NCI-H1092 (cell line): ENCODE results near the gene MYO1D.
"Not testable (repeated sequence)": the region's sequence is repeated elsewhere in the genome, so short reads cannot be mapped to it uniquely, and the experiment has no call there.

Experiments used
- DNase-seq: peaks from one replicate; lab custom pipeline; 2025; lab: John Stamatoyannopoulos, UW

Gene MYO1D

DNA sequence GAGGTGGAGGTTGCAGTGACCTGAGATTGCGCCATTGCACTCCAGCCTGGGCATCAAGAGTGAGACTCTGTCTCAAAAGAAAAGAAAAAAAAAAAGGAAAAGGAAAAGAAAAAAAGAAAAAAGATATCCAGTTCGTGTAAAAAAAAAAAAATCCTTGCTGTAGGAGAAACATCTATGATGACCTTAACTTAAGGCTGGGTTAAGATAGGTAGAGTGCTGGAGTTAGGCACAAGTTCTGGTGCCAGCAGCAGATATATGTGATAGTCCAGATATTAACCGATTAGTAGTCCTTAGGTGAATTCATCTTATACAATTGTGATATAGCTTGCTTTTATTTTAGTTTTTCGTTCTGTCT lies 415.4 kb downstream of the MYO1D start:
- DNase-seq = no peak

DNA sequence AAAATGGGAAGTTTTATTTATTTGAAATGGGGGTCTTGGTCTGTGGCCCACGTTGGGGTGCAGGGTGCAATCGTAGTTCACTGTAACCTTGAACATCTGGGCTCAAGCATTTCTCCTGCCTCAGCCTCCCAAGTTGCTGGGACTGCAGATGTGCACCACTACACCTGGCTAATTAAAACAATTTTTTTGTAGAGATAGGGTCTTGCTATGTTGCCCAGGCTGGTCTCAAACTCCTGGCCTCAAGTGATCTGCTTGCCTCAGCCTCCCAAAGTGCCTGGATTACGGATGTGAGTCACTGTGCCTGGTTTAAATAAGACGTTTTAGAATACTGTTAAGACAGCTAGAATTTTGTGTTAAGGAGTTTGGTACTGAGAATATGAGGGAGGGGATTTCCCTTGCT lies 416.9 kb downstream of the MYO1D start:
- DNase-seq = no peak

DNA sequence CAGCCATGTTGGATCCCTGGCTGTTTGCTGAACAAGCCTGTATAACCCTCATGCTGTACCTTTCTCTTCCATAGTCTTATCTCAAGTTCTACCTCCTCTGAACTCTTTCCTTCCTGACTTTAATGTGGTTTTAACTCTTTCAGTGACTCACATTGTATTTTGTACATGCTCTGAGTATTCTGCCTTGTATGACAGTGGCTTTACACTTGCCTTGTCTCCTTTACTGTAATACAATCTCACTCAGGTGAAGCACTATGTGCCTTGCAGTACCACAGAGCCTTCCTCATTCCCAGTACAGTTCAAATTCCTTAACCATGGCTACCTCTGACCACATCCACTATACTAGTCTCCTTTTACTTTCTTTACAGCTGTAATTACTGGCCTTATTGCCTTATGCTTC lies 418.6 kb downstream of the MYO1D start:
- no peak for DNase-seq

DNA sequence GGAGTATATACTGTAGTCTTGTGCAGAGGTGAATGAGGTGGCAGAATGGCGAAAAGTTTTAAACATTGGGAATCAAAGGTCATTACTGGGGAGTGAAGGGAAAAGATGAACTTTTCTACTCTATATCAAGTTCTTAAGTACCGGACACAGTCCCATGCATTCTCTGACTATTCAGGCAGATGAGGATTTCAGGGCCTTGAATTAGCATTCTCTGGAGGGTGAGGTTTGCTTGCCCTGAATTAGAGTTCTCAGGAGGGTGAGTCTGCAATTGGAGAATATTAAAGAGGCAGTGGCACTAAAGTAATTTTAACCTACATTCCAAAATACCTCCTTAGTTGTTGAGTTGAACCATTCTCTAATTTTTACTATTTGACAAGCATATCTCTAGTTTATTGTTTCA lies 423.6 kb downstream of the MYO1D start:
- DNase-seq = no peak

DNA sequence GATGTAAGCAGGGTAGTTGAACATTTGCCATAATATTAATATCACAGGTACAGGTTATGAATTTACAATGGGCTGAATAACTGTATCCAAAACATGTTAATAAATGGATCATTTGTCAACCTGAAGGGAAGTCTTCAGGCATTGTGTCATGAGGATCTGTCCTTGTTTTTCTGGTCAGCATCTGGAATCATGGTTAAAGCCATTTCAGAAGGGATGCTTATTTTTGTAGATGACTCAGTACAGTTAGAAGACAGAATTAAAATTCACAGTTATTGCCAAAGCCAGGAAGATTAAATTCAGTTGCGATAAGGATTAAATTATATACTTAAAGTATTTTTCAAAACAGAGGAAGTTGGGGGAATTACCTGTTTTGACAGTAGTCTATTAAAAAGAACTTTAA lies 424.6 kb downstream of the MYO1D start:
- DNase-seq = no peak

DNA sequence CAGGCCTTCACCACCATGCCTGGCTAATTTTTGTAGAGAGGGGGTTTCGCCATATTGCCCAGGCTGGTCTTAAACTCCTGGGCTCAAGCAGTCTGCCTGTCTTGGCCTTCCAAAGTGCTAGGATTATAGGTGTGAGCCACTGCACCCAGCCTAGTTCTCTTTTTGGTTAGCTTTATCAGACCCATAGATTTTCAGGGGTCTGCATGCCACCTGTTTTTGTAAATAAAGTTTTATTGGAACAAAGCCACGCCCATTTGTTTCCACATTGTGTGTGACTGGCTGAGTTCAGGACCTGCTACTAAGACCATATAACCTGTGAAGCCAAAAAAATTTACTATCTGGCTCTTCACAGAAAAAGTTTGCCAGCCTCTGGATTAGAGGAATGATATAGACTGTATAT lies 425.0 kb downstream of the MYO1D start:
- no peak for DNase-seq

DNA sequence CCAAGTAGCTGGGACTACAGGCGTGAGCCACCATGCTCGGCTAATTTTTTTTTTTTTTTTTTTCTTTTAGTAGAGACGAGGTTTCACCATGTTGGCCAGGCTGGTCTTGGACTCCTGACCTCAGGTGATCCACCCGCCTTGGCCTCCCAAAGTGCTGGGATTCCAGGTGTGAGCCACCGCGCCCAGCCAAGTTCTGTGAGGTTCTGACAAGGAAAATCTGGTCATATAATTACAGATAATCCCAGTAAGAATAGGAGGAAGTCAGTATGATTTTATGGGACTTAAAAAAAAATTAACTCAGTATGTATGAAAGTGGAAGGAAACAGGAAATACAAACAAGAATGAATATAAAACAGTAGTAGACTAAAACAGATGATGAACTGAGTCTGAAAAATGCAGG lies 426.5 kb downstream of the MYO1D start:
- DNase-seq = not testable (repeated sequence)

DNA sequence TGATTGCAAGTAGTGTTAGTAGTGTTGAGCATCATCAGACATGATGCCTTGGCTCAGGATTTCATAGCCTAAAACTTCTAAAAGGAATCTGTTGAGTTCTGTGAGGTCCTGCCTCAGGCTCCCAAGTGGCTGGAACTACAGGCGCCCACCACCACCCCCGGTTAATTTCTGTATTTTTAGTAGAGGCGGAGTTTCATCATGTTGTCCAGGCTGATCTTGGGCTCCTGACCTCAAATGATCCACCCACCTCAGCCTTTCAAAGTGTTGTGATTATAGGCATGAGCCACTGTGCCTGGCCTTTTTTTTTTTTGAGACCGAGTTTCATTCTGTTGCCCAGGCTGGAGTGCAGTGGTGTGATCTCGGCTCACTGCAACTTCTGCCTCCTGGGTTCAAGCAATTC lies 427.0 kb downstream of the MYO1D start:
- no peak for DNase-seq

DNA sequence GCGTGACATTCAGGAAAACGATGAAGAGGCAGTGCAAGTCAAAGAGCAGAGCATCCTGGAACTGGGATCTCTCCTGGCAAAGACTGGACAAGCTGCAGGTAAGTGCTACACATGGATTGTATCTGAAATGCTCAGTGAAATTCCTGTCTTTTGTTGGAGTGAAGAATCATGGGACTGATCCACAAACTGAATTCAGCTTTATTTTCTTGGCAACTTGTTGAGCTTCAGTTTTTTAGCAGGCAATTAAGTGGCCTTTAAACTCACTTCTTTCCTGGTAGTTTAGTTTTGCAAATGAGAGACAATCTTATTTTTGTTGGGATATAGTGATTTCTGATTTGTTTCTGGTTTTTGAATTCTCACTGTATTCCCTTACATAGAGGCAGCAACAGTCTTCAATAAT lies 430.0 kb downstream of the MYO1D start:
- no peak for DNase-seq

DNA sequence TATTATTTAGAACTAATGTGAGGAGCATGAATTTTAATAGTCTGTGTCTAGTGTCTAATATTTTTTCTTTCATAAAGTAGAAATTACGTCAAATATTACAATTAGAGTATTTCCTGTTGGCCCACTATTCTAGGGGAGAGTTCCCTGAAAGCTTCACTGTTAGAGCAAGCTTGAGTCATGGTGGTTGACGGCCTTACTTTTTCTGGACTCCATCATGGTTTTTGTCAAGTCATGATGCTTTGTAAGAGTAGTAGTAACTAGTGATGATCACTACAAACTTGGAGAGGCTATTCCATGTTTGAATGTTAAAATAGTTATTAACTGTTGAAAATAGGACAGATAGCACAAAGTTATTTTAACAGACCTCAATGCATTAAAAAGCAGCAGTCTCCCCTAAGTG lies 431.0 kb downstream of the MYO1D start:
- no peak for DNase-seq

DNA sequence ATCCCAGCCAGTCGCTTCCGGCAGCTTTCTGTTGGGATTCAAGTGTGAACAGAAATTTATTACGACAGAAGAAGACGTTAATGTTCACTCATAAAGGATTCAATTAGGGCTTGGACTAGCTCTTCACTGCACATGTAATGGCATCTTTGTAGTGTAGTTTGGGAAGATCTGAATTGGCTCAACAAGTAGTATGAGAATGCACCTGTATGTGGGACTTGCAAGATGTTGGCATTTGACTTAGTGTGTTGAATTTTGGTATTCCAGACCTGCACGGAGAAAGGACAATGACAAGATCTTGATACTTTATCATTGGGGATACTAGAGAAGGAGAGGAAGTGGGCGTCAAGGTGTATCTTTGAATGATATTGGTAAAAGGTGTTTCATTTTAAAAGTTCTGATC lies 431.4 kb downstream of the MYO1D start:
- no peak for DNase-seq

DNA sequence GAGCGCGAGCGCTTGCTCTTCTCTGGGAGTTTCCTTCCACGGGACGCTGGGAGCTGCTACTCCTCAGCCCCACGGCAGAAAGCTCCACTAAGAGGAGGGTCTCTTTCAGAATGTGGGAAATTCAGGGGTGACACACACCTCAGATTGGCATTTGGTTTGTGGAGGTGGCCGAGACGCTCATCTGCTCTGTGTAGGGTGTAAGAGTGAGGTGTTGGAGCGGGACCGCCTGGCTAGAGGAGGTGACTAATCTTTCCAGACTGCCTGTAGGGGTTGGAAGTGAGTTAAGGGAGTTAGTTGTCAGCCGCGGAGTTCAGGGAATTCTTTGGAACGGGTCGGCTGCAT lies 431.9 kb downstream of the MYO1D start:
- no peak for DNase-seq

DNA sequence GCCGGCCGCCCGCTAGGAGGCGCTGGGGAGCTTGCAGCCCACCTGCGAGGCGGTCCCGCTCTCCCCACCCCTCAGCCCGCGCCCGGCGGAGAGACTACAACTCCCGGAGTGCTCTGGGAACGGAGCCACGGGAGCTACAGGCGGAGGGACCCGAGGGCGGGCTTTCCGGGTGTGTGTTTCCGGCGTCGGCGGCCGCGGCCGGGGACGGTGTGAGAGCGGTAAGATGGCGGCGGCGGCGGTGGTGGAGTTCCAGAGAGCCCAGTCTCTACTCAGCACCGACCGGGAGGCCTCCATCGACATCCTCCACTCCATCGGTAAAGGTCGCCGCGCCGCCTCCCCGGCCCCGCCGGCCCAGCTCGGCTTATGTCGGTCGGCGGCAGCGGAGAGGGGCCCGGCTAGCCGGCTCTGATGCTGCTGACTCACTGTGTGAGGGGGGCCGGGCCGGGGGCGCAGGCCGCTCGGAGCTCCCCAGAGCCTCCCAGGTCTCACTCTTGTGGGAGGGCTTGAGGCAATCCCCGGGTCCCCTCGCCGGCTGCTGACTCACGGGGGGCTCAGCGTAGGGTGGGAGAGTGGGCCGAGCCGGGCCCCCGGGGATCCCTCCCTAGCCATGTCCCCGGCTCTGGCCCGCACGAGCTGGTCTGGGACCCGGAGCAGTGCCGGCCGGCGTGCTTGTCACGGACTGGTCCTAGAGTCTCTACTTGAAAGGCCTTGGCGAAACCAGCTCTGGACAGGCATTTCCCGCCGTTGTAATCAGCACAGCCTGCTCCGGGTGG lies 432.4 kb downstream of the MYO1D start, which contains the start of gene PSMD11:
Gene PSMD11 (plus strand): TSS at position 210 of the 773 bp plus-strand sequence. CDS start 14 bp downstream, at position 224.
- peak; percentile 96 for DNase-seq

DNA sequence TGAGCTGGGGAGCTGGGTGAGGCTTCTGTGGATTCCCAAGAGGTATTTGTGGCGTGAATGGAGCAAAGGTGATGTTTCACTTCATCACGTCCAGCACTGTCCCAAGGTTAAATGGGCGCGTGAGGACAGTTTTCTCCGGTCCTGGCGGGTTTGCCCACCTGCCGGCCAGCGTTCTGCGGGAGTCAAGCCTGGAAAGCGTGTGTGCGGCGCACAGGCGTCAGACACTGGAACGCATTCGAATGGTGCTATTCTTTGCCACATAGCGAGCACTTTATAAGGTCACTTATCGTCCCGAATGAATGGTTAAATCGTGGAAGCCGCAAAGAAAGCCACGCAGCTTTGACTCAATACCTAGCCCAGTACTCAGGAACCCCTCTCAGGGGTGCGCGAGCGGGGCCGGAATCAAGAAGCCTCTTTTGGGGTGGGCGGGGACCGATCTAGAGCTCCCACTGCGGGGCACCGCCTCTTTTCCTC lies 433.1 kb downstream of the MYO1D start:
- no peak for DNase-seq
